GM12891 (cell line): ENCODE results near the gene TMEM52.

Source experiments
- DNase-seq: peaks from one replicate; pipeline ENCODE4 v3.0.0; 2011; ENCODE audit warnings: low spot score; ENCODE audit not compliant: insufficient read length
- FAIRE-seq: peaks from 2 replicates; lab custom pipeline; 2011; peaks lifted over from hg19 to GRCh38; lab: Jason Lieb, UNC
- PAX5 ChIP-seq: IDR thresholded peaks from 2 replicates; pipeline ENCODE4 v1.6.1; 2011; ENCODE audit warnings: low read length, moderate library complexity, mild to moderate bottlenecking; ENCODE audit not compliant: insufficient read depth, severe bottlenecking
- POLR2A ChIP-seq: IDR thresholded peaks from 2 replicates; pipeline ENCODE4 v1.6.1; 2011; ENCODE audit warnings: low read depth, low read length, control low read depth
- POLR2AphosphoS5 ChIP-seq: IDR thresholded peaks from 2 replicates; pipeline ENCODE4 v1.6.1; 2011; ENCODE audit warnings: low read depth, low read length, control low read depth
- POU2F2 ChIP-seq: IDR thresholded peaks from 2 replicates; pipeline ENCODE4 v1.6.1; 2011; ENCODE audit warnings: low read depth, mild to moderate bottlenecking, control low read depth, low read length, moderate library complexity
- SPI1 ChIP-seq: IDR thresholded peaks from 2 replicates; pipeline ENCODE4 v1.6.1; 2011; ENCODE audit warnings: low read depth, low read length, control low read depth
- TAF1 ChIP-seq: IDR thresholded peaks from 2 replicates; pipeline ENCODE4 v1.6.1; 2011; ENCODE audit warnings: low read depth, low read length, control low read depth

Gene TMEM52

DNA sequence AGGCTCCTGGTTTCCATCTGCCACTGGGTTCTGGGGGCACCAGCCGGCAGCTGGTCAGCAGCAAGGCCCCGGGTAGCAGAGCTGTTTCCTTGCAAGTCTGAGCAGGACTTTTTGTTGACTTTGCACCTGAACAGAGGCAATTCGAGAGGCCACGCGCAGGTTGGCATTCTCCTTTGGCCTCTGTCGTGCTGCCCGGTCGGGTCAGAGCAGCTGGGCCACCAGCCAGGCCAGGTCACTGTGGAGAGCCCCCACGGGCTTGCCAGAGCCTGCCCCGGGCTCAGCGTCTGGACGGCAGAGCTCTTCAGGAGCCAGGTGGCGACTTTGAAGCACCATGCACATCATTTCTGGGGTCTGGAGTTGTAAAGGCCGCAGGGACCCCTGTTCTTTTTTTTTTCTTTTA is 28.4 kb upstream of the TMEM52 start:
- TF ChIP-seq POU2F2: no peak
- TF ChIP-seq POLR2AphosphoS5: no peak
- no peak for TF ChIP-seq POLR2A
- TF ChIP-seq PAX5: no peak
- no peak for TF ChIP-seq SPI1
- FAIRE-seq (no peak), DNase-seq (no peak)

DNA sequence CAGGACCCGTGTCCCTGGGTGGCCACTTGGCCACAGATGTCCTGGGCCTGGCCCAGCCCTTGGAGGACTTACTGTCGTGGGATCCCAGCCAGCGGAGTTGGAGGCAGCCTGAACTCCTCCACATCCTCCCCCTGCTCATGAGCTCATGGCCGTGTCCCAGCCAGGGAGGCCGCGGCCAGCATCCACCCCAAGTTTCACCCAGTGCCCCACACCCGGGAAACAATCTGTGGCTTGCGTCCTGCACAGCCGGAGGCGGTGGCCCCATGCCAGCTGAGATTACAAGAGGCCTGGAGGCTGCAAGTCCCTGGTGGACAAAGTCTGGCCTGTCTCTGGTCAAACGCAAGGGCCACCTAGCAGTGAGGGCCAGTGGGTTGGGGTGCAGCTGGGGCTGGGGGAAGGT is 27.5 kb upstream of the TMEM52 start:
- TF ChIP-seq POLR2A: no peak
- no peak for TF ChIP-seq TAF1
- no peak for TF ChIP-seq POU2F2
- no peak for TF ChIP-seq PAX5
- no peak for TF ChIP-seq POLR2AphosphoS5
- TF ChIP-seq SPI1: no peak
- FAIRE-seq: no peak
- no peak for DNase-seq

DNA sequence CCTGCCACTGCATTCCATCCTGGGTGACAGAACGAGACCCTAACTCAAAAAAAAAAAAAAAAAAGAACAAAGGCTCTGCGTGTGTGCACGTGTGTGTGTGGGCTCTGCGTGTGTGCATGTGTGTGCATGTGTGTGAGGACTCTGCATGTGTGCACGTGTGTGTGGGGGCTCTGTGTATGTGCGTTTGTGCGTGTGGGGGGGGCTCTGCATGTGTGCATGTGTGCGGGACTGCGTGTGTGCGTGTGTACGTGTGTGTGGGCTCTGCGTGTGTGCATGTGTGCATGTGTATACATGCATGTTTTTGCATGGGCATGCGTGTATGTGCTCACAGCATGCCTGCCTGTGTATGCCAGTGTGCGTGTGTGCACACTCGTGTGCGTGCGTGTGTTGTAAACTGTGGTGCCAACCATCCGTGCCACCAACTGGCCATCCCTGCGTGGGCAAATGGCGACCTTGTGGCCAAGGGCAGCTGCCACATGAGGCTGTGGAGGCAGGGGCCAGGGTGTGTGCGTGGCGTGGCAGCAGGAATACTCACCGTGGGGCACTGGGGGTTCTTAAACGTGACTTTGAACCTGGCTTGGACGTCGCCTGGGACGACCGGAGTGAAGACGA is 26.8 kb upstream of the TMEM52 start:
- no peak for DNase-seq
- FAIRE-seq: no peak

DNA sequence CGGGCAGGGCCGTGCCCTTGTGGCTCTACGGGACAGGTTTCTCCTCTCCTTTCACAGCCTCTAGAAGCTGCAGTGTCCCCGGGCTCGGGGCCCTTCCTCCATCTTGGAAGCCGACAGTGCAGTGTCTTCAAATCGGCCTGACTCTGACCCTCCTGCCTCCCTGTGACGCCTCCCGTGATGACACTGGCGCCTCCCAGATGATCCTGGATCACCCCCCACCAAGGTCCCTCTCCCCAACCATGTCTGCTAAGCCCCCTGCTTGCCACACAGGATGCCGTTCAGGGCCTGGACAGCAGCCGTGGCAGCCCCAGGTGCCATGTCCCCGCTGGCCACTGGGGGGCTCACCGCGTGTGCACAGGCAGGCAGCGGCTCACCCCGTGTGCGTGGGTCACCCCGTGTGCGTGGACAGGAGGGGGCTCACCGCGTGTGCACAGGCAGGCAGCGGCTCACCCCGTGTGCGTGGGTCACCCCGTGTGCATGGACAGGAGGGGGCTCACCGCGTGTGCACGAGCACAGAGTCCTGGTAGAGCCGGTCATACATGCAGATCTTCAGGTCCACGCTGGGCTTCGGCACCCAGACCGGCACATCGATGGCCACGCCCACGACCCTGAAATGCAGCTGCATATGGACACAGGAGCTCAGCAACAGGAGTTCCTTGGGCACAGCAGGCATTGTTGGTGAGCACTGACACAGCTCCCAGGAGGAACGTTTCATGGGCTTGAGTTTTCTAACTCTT is 24.9 kb upstream of the TMEM52 start:
- TF ChIP-seq PAX5: no peak
- TF ChIP-seq POLR2AphosphoS5: no peak
- no peak for TF ChIP-seq POLR2A
- TF ChIP-seq TAF1: no peak
- TF ChIP-seq SPI1: no peak
- no peak for TF ChIP-seq POU2F2
- peak; percentile 79 for DNase-seq
- FAIRE-seq: peak; percentile 90

More for the DNA sequence above, 26.8 kb upstream of the TMEM52 start:
- TF ChIP-seq PAX5: no peak
- no peak for TF ChIP-seq SPI1
- no peak for TF ChIP-seq POLR2A
- no peak for TF ChIP-seq POLR2AphosphoS5
- TF ChIP-seq POU2F2: no peak
- no peak for TF ChIP-seq TAF1

DNA sequence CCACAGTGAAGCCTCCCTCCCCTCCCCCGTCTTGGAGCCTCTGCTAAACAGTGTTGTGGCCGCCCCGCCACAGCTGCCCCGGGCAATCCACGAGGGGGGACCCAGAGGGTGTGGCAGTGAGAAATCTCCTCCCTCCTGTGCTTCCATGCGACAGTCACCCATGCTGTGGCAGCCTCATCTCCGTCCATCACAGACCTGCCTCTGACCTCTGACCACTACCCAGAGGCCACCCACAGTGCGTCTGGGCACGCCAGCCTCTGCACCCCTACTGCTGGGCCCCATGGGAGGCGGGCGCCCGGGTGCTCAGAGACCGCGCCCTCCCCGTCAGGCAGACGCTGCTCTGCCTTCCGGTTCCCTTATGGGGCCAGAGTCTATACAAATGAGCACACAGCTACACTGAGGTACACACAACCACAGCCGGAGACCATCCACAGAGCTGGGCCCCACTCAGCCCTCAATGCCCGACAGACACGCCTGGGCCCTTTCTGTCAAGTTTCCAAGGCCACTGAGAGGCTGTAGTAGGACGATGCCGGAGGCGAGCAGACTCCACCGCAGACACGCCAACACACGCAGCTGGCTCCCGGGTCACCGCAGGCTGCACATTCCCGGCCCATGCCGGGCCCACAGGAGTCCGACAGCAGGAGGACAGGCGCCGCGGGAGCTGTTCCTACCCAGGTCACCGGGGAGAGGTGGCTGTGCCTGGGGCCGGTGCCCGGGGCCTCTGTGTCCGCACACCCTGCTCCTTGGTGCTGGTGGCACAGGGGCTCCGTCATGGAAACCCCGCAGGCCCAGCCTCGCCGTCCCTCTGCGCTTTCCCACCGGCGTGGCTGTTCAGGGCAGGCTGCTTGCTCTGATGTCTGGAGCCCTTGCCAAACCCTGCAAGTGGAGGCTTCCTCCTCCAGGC is 23.9 kb upstream of the TMEM52 start:
- no peak for DNase-seq

DNA sequence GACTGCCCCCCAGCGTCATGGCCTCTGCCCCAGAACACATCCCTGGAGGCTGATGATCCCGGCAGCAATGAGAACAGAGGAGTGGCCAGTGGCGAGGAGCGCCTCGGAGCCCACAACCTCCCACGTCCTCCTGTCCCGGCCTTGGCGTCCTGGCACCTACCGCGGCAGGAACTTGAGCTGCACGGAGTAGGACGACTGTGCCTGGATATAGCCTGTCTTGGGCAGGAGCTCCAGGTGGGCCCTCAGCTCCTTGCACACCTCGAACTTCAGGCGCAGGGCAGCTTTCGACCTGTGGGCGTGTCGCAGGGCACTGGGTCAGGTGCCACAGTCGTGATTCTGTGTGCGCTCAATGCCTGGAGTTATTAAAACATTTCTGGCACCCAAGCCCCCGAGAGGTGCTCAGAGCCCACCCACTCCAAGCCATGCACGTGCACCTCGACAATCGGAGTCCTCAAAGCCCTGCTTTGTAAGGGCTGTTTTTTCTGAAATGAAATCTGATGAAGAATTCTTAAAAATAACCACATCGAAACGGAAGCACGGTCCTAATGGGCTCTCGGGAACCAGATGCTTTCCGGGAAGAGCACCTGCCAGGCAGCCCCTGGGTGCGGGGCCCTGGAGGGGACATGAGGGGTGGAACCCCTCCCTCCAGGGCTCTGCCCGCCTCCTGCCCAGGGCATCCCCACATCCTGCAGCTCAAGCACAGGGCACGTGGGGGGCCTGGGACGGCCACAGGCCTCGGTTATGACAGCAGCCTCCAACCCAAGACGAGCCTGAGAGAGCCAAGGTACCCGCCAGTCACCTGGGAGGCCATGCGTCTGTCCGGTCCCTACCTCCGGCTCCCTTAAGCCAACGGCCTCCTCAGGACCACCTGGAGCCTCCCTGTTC is 23.0 kb upstream of the TMEM52 start:
- TF ChIP-seq POLR2AphosphoS5 (no peak), TAF1 (no peak), SPI1 (no peak), POLR2A (no peak), PAX5 (no peak), POU2F2 (no peak)
- FAIRE-seq (no peak), DNase-seq (no peak)

More for the DNA sequence above, 23.9 kb upstream of the TMEM52 start:
- no peak for FAIRE-seq
- TF ChIP-seq POLR2AphosphoS5: no peak
- TF ChIP-seq TAF1: no peak
- TF ChIP-seq SPI1: no peak
- TF ChIP-seq POU2F2: no peak
- TF ChIP-seq PAX5: no peak
- TF ChIP-seq POLR2A: no peak

DNA sequence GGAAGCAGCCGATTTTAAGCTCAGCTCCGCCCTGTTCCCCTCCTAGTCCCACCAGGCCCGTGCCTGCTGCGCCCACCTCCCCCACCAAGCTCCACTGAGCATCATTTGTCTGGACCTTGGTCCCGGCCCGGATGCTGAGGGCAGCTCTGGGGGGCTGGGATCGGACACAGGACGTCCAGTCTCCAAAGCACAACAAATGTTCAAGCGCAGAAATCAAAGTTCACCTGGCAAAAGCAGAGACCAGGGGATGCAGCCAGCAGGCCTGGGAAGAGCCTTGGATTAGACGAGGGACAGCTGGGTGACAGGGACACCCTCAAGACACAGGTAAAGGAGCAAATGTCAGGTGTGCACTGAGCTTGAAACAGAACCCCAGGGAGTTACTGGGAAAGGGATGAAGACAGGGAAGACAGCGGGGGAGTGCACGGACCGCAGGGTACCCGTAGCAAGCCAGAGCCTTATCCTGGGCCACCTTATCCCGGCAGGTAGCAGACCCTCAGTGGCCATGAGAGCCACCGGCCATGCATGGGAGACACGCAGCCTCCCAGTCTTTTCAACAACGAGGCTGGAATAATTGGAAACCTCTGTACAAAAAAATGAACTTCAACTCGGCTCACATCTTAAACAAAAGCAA is 22.2 kb upstream of the TMEM52 start:
- DNase-seq: no peak
- no peak for FAIRE-seq
- no peak for TF ChIP-seq PAX5
- no peak for TF ChIP-seq POLR2A
- TF ChIP-seq TAF1: no peak

DNA sequence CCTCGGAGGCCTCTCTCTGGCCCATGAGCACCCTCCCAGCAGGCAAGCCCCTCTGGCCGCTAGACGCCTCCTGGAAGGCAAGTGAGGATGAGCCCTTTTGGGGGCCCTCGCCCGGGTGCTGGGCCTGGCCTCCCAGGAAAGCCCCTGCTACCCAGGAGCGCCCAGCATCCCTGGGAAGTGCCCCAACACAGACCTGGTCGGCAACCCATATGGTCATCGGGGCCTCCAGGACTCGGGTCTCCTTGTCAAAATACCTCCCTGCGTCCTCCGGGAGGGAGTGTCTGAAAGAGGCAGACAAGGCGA is 21.0 kb upstream of the TMEM52 start:
- TF ChIP-seq SPI1 (no peak), POU2F2 (no peak), POLR2AphosphoS5 (no peak), POLR2A (no peak), TAF1 (no peak), PAX5 (no peak)
- no peak for FAIRE-seq
- DNase-seq: no peak
